ENCODE measurements around the gene EFNA5.
A peak's percentile ranks its signal among the peaks of the same experiment; 100 is the strongest.

The EFNA5 gene

DNA sequence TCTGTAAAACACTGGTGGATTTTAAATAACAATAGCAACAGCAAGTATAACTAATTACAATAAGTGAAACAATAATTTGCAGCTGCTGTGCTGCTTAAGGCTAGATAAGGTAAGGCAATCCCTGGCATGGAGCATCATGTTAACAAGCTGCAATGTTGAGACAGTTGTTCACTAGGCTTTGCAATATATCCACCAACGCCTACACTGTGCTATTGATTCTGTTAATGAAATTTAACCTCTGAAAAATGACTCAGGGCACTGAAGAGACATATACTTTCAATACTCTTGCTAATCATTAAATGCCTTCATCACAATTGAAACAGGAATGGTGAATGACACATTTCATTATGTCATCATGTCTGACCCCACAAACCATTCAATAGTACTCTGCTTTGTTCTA lies 255.0 kb downstream of the EFNA5 start:
- Histone ChIP-seq H3K9me3 (ENCODE audit: control insufficient read depth, insufficient read depth, low read depth, low read length) (no peaks in the 10 kb centered on the region), H3K4me1 (ENCODE audit: control insufficient read depth, insufficient read depth, low read length) (peaks cover 5% of the 10 kb centered on the region; the same call in 1 of the 2 replicates), H3K4me3 (ENCODE audit: low read depth, low read length) (no peak overlapping the region), H3K36me3 (ENCODE audit: control insufficient read depth in 2 of 2, insufficient read depth in 1 of 2, low read length in 2 of 2) (no peaks in the 10 kb centered on the region), H3K27ac (ENCODE audit: extremely low read depth, low read depth, low read length) (no peak overlapping the region)
- TF ChIP-seq ATF2 (tag by site-specific recombination; IDR thresholded peaks at IDR 0.05; ENCODE audit: low read depth) (peak; percentile 59; the same call in 1 of the 2 replicates), PATZ1 (tag by site-specific recombination; IDR thresholded peaks at IDR 0.05) (no peak)
- POLR2A ChIA-PET: no interaction called here
- CTCF ChIA-PET: interaction anchor here (0.5 kb wide), 1 partner anchor 366 kb away, joined by 3 read pairs; no protein-coding TSS in a partner anchor

- no peak overlapping the region for H3K27ac ChIP-seq (ENCODE audit: extremely low read depth, low read depth, low read length)
- POLR2A ChIA-PET: no interaction called here
- CTCF ChIA-PET: interaction anchor here (0.6 kb wide), 1 partner anchor 54 kb away, joined by 3 read pairs; no protein-coding TSS in a partner anchor
Measured at GRCh38 chr5:107414802-107415201, 255.9 kb downstream of the EFNA5 start.

More at GRCh38 chr5:107414802-107415201, 255.9 kb downstream of the EFNA5 start:
- Histone ChIP-seq H3K4me1 (ENCODE audit: control insufficient read depth, insufficient read depth, low read length) (peaks cover 5% of the 10 kb centered on the region; the same call in 1 of the 2 replicates), H3K4me3 (ENCODE audit: low read depth, low read length) (no peak overlapping the region), H3K9me3 (ENCODE audit: control insufficient read depth, insufficient read depth, low read depth, low read length) (no peaks in the 10 kb centered on the region), H3K36me3 (ENCODE audit: control insufficient read depth in 2 of 2, insufficient read depth in 1 of 2, low read length in 2 of 2) (no peaks in the 10 kb centered on the region)
- TF ChIP-seq ZNF19 (tag by site-specific recombination; IDR thresholded peaks at IDR 0.05; ENCODE audit: low read depth) (no peak), ZNF776 (tag by site-specific recombination; IDR thresholded peaks at IDR 0.05; ENCODE audit: borderline replicate concordance) (no peak), ZNF707 (tag by site-specific recombination; IDR thresholded peaks at IDR 0.05) (no peak), ZBTB20 (tag by site-specific recombination; IDR thresholded peaks at IDR 0.05) (no peak), ZBTB44 (tag by site-specific recombination; IDR thresholded peaks at IDR 0.05) (no peak), ZNF585B (tag by site-specific recombination; IDR thresholded peaks at IDR 0.05) (no peak), ZFP41 (tag by site-specific recombination; IDR thresholded peaks at IDR 0.05; ENCODE audit: borderline replicate concordance) (no peak), ZNF169 (tag by site-specific recombination; IDR thresholded peaks at IDR 0.05) (no peak), ZNF747 (tag by site-specific recombination; IDR thresholded peaks at IDR 0.05) (no peak), ZNF23 (tag by site-specific recombination; IDR thresholded peaks at IDR 0.05; ENCODE audit: borderline replicate concordance) (no peak), ZNF529 (tag by site-specific recombination; IDR thresholded peaks at IDR 0.05; ENCODE audit: insufficient replicate concordance) (no peak), ZBTB1 (tag by site-specific recombination; IDR thresholded peaks at IDR 0.05) (no peak), ZNF398 (tag by site-specific recombination; IDR thresholded peaks at IDR 0.05) (no peak), ZNF473 (tag by site-specific recombination; IDR thresholded peaks at IDR 0.05) (no peak), ZNF416 (tag by site-specific recombination; IDR thresholded peaks at IDR 0.05) (no peak), ZNF239 (tag by site-specific recombination; IDR thresholded peaks at IDR 0.05) (no peak), ZSCAN5A (tag by site-specific recombination; IDR thresholded peaks at IDR 0.05) (no peak), ZNF2 (tag by site-specific recombination; IDR thresholded peaks at IDR 0.05) (no peak)
- TF ChIP-seq, protein P1, sequence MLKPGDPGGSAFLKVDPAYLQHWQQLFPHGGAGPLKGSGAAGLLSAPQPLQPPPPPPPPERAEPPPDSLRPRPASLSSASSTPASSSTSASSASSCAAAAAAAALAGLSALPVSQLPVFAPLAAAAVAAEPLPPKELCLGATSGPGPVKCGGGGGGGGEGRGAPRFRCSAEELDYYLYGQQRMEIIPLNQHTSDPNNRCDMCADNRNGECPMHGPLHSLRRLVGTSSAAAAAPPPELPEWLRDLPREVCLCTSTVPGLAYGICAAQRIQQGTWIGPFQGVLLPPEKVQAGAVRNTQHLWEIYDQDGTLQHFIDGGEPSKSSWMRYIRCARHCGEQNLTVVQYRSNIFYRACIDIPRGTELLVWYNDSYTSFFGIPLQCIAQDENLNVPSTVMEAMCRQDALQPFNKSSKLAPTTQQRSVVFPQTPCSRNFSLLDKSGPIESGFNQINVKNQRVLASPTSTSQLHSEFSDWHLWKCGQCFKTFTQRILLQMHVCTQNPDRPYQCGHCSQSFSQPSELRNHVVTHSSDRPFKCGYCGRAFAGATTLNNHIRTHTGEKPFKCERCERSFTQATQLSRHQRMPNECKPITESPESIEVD (tag by site-specific recombination; IDR thresholded peaks at IDR 0.05): no peak
- TF ChIP-seq, protein P2, sequence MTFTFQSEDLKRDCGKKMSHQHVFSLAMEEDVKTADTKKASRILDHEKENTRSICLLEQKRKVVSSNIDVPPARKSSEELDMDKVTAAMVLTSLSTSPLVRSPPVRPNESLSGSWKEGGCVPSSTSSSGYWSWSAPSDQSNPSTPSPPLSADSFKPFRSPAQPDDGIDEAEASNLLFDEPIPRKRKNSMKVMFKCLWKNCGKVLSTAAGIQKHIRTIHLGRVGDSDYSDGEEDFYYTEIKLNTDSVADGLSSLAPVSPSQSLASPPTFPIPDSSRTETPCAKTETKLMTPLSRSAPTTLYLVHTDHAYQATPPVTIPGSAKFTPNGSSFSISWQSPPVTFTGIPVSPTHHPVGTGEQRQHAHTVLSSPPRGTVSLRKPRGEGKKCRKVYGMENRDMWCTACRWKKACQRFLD (tag by site-specific recombination; IDR thresholded peaks at IDR 0.05): no peak

Measured in HEK293 (cell line).